Measurements from ENCODE around the gene ADCY1. TPM values are rescaled to one million over a fixed set of nuclear protein-coding genes. Genes with fewer than 3 reads are reported as not detected.

The ADCY1 gene
- total and polyA plus RNA-seq, 2 donors (not counting 3 experiments of a cell fraction or from before 2014, with no cell fraction given), result 0.52 to 1.6 TPM

GRCh38 chr7:45574416-45574668 is 174 bp downstream of the ADCY1 start:
- ChIA-PET CTCF (no interaction called here), POLR2A (no interaction called here)
- Histone ChIP-seq H3K9me3 (replicated peaks; ENCODE audit: control insufficient read depth, insufficient read depth, low read length) (no peaks in the 10 kb centered on the region), H2AFZ (ENCODE audit: low read depth, low read length) (no peak overlapping the region), H3K36me3 (ENCODE audit: control insufficient read depth in 2 of 2, extremely low read depth in 1 of 2, insufficient read depth in 2 of 2, low read length in 2 of 2) (no peaks in the 10 kb centered on the region), H3K9ac (replicated peaks; ENCODE audit: extremely low read depth, insufficient read depth, low read length) (no peak overlapping the region), H3K9me1 (replicated peaks; ENCODE audit: control insufficient read depth, extremely low read depth, insufficient read depth, low read length) (no peaks in the 10 kb centered on the region), H3K4me2 (ENCODE audit: insufficient read depth, low read length) (peak overlapping the region; percentile 53), H3K4me1 (ENCODE audit: control insufficient read depth, extremely low read depth, insufficient read depth, low read length) (peaks cover 7% of the 10 kb centered on the region), H3K27ac (ENCODE audit: insufficient read depth, low read depth, low read length) (no peak overlapping the region), H4K20me1 (replicated peaks; ENCODE audit: control insufficient read depth, extremely low read depth, insufficient read depth, low read length) (no peaks in the 10 kb centered on the region), H3K27me3 (ENCODE audit: control insufficient read depth in 2 of 2, insufficient read depth in 2 of 2, low read length in 2 of 2) (peaks cover 42 to 43% of the 10 kb centered on the region in 2 experiments), H3K79me2 (ENCODE audit: control insufficient read depth, insufficient read depth, low read length) (no peaks in the 10 kb centered on the region), H3K4me3 (replicated peaks in 1 of 3; ENCODE audit: insufficient read depth in 1 of 3, low read depth in 1 of 3, low read length in 3 of 3) (peak overlapping the region in 2 of 3 experiments; percentile 23 to 35)
- DNase-seq (ENCODE audit: low read depth, low spot score) (no peak), FAIRE-seq (no peak)
- BruUV-seq (replicated peaks), result no TSS peak
- intact Hi-C loops (cut with micrococcal nuclease) (no loop called here), dilution Hi-C loops (cut with MboI; ENCODE audit: extremely low pct_ligation_motif_present, low sequenced_read_pairs) (no loop called here)
- TF ChIP-seq EZH2 (IDR thresholded peaks at IDR 0.05; ENCODE audit: borderline replicate concordance, low read depth, low read length, severe bottlenecking), result no peak
- no peak for TF ChIP-seq JUN (IDR thresholded peaks at IDR 0.05; ENCODE audit: borderline replicate concordance, insufficient read depth, insufficient read length, low read depth)
- TF ChIP-seq, protein P1, sequence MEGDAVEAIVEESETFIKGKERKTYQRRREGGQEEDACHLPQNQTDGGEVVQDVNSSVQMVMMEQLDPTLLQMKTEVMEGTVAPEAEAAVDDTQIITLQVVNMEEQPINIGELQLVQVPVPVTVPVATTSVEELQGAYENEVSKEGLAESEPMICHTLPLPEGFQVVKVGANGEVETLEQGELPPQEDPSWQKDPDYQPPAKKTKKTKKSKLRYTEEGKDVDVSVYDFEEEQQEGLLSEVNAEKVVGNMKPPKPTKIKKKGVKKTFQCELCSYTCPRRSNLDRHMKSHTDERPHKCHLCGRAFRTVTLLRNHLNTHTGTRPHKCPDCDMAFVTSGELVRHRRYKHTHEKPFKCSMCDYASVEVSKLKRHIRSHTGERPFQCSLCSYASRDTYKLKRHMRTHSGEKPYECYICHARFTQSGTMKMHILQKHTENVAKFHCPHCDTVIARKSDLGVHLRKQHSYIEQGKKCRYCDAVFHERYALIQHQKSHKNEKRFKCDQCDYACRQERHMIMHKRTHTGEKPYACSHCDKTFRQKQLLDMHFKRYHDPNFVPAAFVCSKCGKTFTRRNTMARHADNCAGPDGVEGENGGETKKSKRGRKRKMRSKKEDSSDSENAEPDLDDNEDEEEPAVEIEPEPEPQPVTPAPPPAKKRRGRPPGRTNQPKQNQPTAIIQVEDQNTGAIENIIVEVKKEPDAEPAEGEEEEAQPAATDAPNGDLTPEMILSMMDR (IDR thresholded peaks at IDR 0.05; ENCODE audit: extremely low read depth in 1 of 2, insufficient read depth in 1 of 2, low read depth in 1 of 2, low read length in 2 of 2), result no peak
- TF ChIP-seq, protein P2, sequence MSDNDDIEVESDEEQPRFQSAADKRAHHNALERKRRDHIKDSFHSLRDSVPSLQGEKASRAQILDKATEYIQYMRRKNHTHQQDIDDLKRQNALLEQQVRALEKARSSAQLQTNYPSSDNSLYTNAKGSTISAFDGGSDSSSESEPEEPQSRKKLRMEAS (IDR thresholded peaks at IDR 0.05; ENCODE audit: insufficient read depth, insufficient read length), result no peak
- TF ChIP-seq FOS (IDR thresholded peaks at IDR 0.05; ENCODE audit: borderline replicate concordance, insufficient read depth, low read length), result no peak
- no peak for TF ChIP-seq MYC (IDR thresholded peaks at IDR 0.05; ENCODE audit: low read depth, low read length)
- no peak for TF ChIP-seq POLR2AphosphoS5 (IDR thresholded peaks at IDR 0.05; ENCODE audit: insufficient read depth, low read depth, low read length)
- no peak for TF ChIP-seq GATA2 (IDR thresholded peaks at IDR 0.05; ENCODE audit: insufficient read depth, insufficient read length, low read depth, low read length)
- no peak for TF ChIP-seq POLR2A (IDR thresholded peaks at IDR 0.05; ENCODE audit: low read depth, low read length)

Measured in endothelial cell of umbilical vein (primary cell).